Measurements from ENCODE around the gene GOLGA8B.
"Not testable (repeated sequence)": the region's sequence is repeated elsewhere in the genome, so short reads cannot be mapped to it uniquely, and the experiment has no call there.

The GOLGA8B gene

GRCh38 chr15:34581043-34581365 lies 2.4 kb downstream of the GOLGA8B start:
- no peak for TF ChIP-seq Cebpa-rat (IDR thresholded peaks at IDR 0.05)
- H4K20me1 ChIP-seq, result peaks cover 68% of the 10 kb centered on the region

GRCh38 chr15:34580251-34581042 lies 3.0 kb downstream of the GOLGA8B start:
- H3K27me3 ChIP-seq, H3K27ac ChIP-seq, H3K9ac ChIP-seq, H3K4me2 ChIP-seq, H3K9me3 ChIP-seq, H3K4me3 ChIP-seq, H3K36me3 ChIP-seq: not testable (repeated sequence)
- Histone ChIP-seq H3K4me1 (peaks cover 20% of the 10 kb centered on the region), H4K20me1 (peaks cover 74% of the 10 kb centered on the region)

More at GRCh38 chr15:34581043-34581365, 2.4 kb downstream of the GOLGA8B start:
- no peak overlapping the region for H3K9ac ChIP-seq
- H3K27ac ChIP-seq, result no peak overlapping the region
- peaks cover 20% of the 10 kb centered on the region for H3K4me1 ChIP-seq
- H3K4me3 ChIP-seq, result no peak overlapping the region
- 0 out of 2 replicates have a peak, but pooled peaks cover 6% of the 10 kb centered on the region for H3K36me3 ChIP-seq
- H3K9me3 ChIP-seq, result no peaks in the 10 kb centered on the region
- H3K4me2 ChIP-seq, result no peak overlapping the region
- H3K27me3 ChIP-seq, result no peaks in the 10 kb centered on the region

- Histone ChIP-seq H3K4me1 (peaks cover 14% of the 10 kb centered on the region), H3K9ac (no peak overlapping the region), H3K4me3 (no peak overlapping the region), H3K27me3 (no peaks in the 10 kb centered on the region), H3K36me3 (0 out of 2 replicates have a peak, but pooled peaks cover 6% of the 10 kb centered on the region), H3K27ac (no peak overlapping the region), H3K4me2 (no peak overlapping the region), H4K20me1 (peaks cover 89% of the 10 kb centered on the region), H3K9me3 (no peaks in the 10 kb centered on the region)
- no peak for TF ChIP-seq Cebpa-rat (IDR thresholded peaks at IDR 0.05)
Observed at GRCh38 chr15:34578283-34578674, 5.2 kb downstream of the GOLGA8B start.

- H3K9ac ChIP-seq, H3K4me2 ChIP-seq, H3K27me3 ChIP-seq, H3K27ac ChIP-seq, H3K4me3 ChIP-seq, H3K9me3 ChIP-seq, H3K36me3 ChIP-seq: not testable (repeated sequence)
- Histone ChIP-seq H4K20me1 (peaks cover 89% of the 10 kb centered on the region), H3K4me1 (peaks cover 14% of the 10 kb centered on the region)
Observed at GRCh38 chr15:34577658-34578282, 5.7 kb downstream of the GOLGA8B start.

- H3K9ac ChIP-seq, H3K4me1 ChIP-seq, H3K36me3 ChIP-seq, H3K9me3 ChIP-seq, H3K4me2 ChIP-seq, H3K27me3 ChIP-seq, H3K27ac ChIP-seq, H3K4me3 ChIP-seq: not testable (repeated sequence)
- peaks cover 71% of the 10 kb centered on the region for H4K20me1 ChIP-seq
Observed at GRCh38 chr15:34575035-34575434, 8.4 kb downstream of the GOLGA8B start.

- H3K4me1 ChIP-seq, H3K27ac ChIP-seq, H3K9ac ChIP-seq, H3K4me2 ChIP-seq, H3K36me3 ChIP-seq, H3K27me3 ChIP-seq, H3K9me3 ChIP-seq, H3K4me3 ChIP-seq: not testable (repeated sequence)
- H4K20me1 ChIP-seq, result peaks cover 55% of the 10 kb centered on the region
Observed at GRCh38 chr15:34572921-34573320, 10.5 kb downstream of the GOLGA8B start.

GRCh38 chr15:34572019-34572641 lies 11.3 kb downstream of the GOLGA8B start:
- H3K4me3 ChIP-seq, H3K4me2 ChIP-seq, H3K27ac ChIP-seq, H3K36me3 ChIP-seq, H3K4me1 ChIP-seq, H3K9ac ChIP-seq, H3K9me3 ChIP-seq, H3K27me3 ChIP-seq: not testable (repeated sequence)
- peaks cover 47% of the 10 kb centered on the region for H4K20me1 ChIP-seq

GRCh38 chr15:34569670-34570396 lies 13.6 kb downstream of the GOLGA8B start:
- H3K4me3 ChIP-seq, H3K9ac ChIP-seq, H3K9me3 ChIP-seq, H3K36me3 ChIP-seq, H3K27ac ChIP-seq, H3K4me2 ChIP-seq, H3K27me3 ChIP-seq, H3K4me1 ChIP-seq: not testable (repeated sequence)
- peaks cover 27% of the 10 kb centered on the region for H4K20me1 ChIP-seq

GRCh38 chr15:34567174-34567573 lies 16.3 kb downstream of the GOLGA8B start:
- H3K4me1 ChIP-seq, H3K9ac ChIP-seq, H3K27ac ChIP-seq, H3K27me3 ChIP-seq, H3K4me3 ChIP-seq, H3K9me3 ChIP-seq, H3K36me3 ChIP-seq, H3K4me2 ChIP-seq: not testable (repeated sequence)
- peaks cover 10% of the 10 kb centered on the region for H4K20me1 ChIP-seq

GRCh38 chr15:34564711-34565110 lies 18.7 kb downstream of the GOLGA8B start:
- not testable (repeated sequence) for H3K9me3 ChIP-seq, H3K4me3 ChIP-seq, H3K27me3 ChIP-seq, H3K4me2 ChIP-seq, H3K27ac ChIP-seq, H3K36me3 ChIP-seq, H3K4me1 ChIP-seq, H4K20me1 ChIP-seq, H3K9ac ChIP-seq

- not testable (repeated sequence) for H3K4me3 ChIP-seq, H3K4me2 ChIP-seq, H3K27ac ChIP-seq, H3K4me1 ChIP-seq, H3K9ac ChIP-seq, H3K36me3 ChIP-seq, H3K27me3 ChIP-seq, H4K20me1 ChIP-seq, H3K9me3 ChIP-seq
Observed at GRCh38 chr15:34560814-34561213, 22.6 kb downstream of the GOLGA8B start.

- H3K9me3 ChIP-seq, H3K27me3 ChIP-seq, H3K4me2 ChIP-seq, H3K4me1 ChIP-seq, H3K36me3 ChIP-seq, H3K4me3 ChIP-seq, H4K20me1 ChIP-seq, H3K27ac ChIP-seq, H3K9ac ChIP-seq: not testable (repeated sequence)
Observed at GRCh38 chr15:34559764-34560163, 23.7 kb downstream of the GOLGA8B start.

- H3K27me3 ChIP-seq, H3K9ac ChIP-seq, H3K4me2 ChIP-seq, H3K27ac ChIP-seq, H3K36me3 ChIP-seq, H3K4me3 ChIP-seq, H4K20me1 ChIP-seq, H3K9me3 ChIP-seq, H3K4me1 ChIP-seq: not testable (repeated sequence)
Observed at GRCh38 chr15:34555162-34555561, 28.3 kb downstream of the GOLGA8B start.

GRCh38 chr15:34554716-34555115 lies 28.7 kb downstream of the GOLGA8B start:
- H3K9me3 ChIP-seq, H3K36me3 ChIP-seq, H3K4me1 ChIP-seq, H4K20me1 ChIP-seq, H3K4me3 ChIP-seq, H3K4me2 ChIP-seq, H3K27me3 ChIP-seq, H3K9ac ChIP-seq, H3K27ac ChIP-seq: not testable (repeated sequence)

Data from BLaER1 (cell line).